H9 (cell line): ENCODE measurements around the gene FXYD7. TPM values are rescaled to one million over a fixed set of nuclear protein-coding genes. Genes with fewer than 3 reads are reported as not detected.

Experiments used
- DNase-seq: peaks from one replicate; pipeline ENCODE4 v3.0.0-alpha.2; 2017
- H2AFZ ChIP-seq: one replicate; pipeline ENCODE4 v1.6.1; 2013; ENCODE audit warnings: mild to moderate bottlenecking, low read length, control low read depth, moderate library complexity
- H2AK5ac ChIP-seq: 2 replicates; pipeline ENCODE4 v1.6.1; 2013; ENCODE audit warnings: low read length, control low read depth, mixed read lengths; ENCODE audit not compliant: insufficient read length
- H2BK120ac ChIP-seq: one replicate; pipeline ENCODE4 v1.6.1; 2013; ENCODE audit warnings: low read depth, mild to moderate bottlenecking, low read length, control low read depth, inconsistent platforms; ENCODE audit not compliant: poor library complexity, severe bottlenecking
- H2BK12ac ChIP-seq: 2 replicates; pipeline ENCODE4 v1.6.1; 2013; ENCODE audit warnings: low read length, control low read depth, mixed read lengths, low read depth; ENCODE audit not compliant: insufficient read length
- H2BK15ac ChIP-seq: 2 replicates; pipeline ENCODE4 v1.6.1; 2013; ENCODE audit warnings: low read depth, low read length, control low read depth
- H2BK20ac ChIP-seq: one replicate; pipeline ENCODE4 v1.6.1; 2013; ENCODE audit warnings: low read depth, mild to moderate bottlenecking, low read length, control low read depth, inconsistent platforms; ENCODE audit not compliant: poor library complexity, severe bottlenecking
- H2BK5ac ChIP-seq: 2 replicates; pipeline ENCODE4 v1.6.1; 2013; ENCODE audit warnings: low read length, control low read depth, mixed read lengths; ENCODE audit not compliant: insufficient read length
- H3K14ac ChIP-seq: 2 replicates; pipeline ENCODE4 v1.6.1; 2013; ENCODE audit warnings: low read length, control low read depth; ENCODE audit not compliant: insufficient read depth
- H3K18ac ChIP-seq: 2 replicates; pipeline ENCODE4 v1.6.1; 2013; ENCODE audit warnings: low read depth, mild to moderate bottlenecking, mixed read lengths, low read length, control low read depth; ENCODE audit not compliant: insufficient read length
- H3K23ac ChIP-seq: 2 replicates; pipeline ENCODE4 v1.6.1; 2013; ENCODE audit warnings: low read length, control low read depth, mixed read lengths, low read depth; ENCODE audit not compliant: insufficient read length
- H3K23me2 ChIP-seq: 2 replicates; pipeline ENCODE4 v1.6.1; 2013; ENCODE audit warnings: low read depth, mild to moderate bottlenecking, mixed read lengths, low read length, control low read depth; ENCODE audit not compliant: insufficient read length, poor library complexity, severe bottlenecking
- H3K27ac ChIP-seq: 2 replicates; pipeline ENCODE4 v1.5.1; 2013; ENCODE audit warnings: low read length, control low read depth, mixed read lengths, low read depth; ENCODE audit not compliant: insufficient read length
- H3K27me3 ChIP-seq: 2 replicates; pipeline ENCODE4 v1.6.1; 2013; ENCODE audit warnings: low read length, control low read depth, inconsistent platforms; ENCODE audit not compliant: insufficient read depth
- H3K4ac ChIP-seq: 2 replicates; pipeline ENCODE4 v1.6.1; 2013; ENCODE audit warnings: low read depth, mild to moderate bottlenecking, control low read depth, inconsistent platforms, low read length, moderate library complexity
- H3K4me1 ChIP-seq: 2 replicates; pipeline ENCODE4 v1.6.1; 2013; ENCODE audit warnings: low read length, control low read depth, inconsistent platforms; ENCODE audit not compliant: insufficient read depth
- H3K4me2 ChIP-seq: 2 replicates; pipeline ENCODE4 v1.6.1; 2013; ENCODE audit warnings: low read length, control low read depth, mixed read lengths; ENCODE audit not compliant: insufficient read length, insufficient read depth
- H3K56ac ChIP-seq: 2 replicates; pipeline ENCODE4 v1.6.1; 2013; ENCODE audit warnings: low read depth, mild to moderate bottlenecking, mixed read lengths, low read length, control low read depth; ENCODE audit not compliant: insufficient read length
- H3K79me1 ChIP-seq: 2 replicates; pipeline ENCODE4 v1.6.1; 2013; ENCODE audit warnings: low read depth, mild to moderate bottlenecking, moderate library complexity, low read length, control low read depth, inconsistent platforms; ENCODE audit not compliant: insufficient read depth, poor library complexity, severe bottlenecking
- H3K79me2 ChIP-seq: 2 replicates; pipeline ENCODE4 v1.6.1; 2013; ENCODE audit warnings: low read length, control low read depth, inconsistent platforms; ENCODE audit not compliant: insufficient read depth
- H3K9ac ChIP-seq: 2 replicates; pipeline ENCODE4 v1.6.1; 2013; ENCODE audit warnings: low read length, control low read depth, mixed read lengths; ENCODE audit not compliant: insufficient read length; ENCODE audit errors: extremely low read depth
- H3K9me3 ChIP-seq: one replicate; pipeline ENCODE4 v1.6.1; 2013; ENCODE audit warnings: low read depth, low read length, inconsistent platforms; ENCODE audit not compliant: control insufficient read depth
- H3T11ph ChIP-seq: one replicate; pipeline ENCODE4 v1.6.1; 2013; ENCODE audit warnings: mild to moderate bottlenecking, low read length, control low read depth, inconsistent platforms
- H4K20me1 ChIP-seq: one replicate; pipeline ENCODE4 v1.6.1; 2013; ENCODE audit not compliant: control insufficient read depth, insufficient read length, insufficient read depth
- H4K5ac ChIP-seq: 2 replicates; pipeline ENCODE4 v1.6.1; 2013; ENCODE audit warnings: low read depth, mild to moderate bottlenecking, mixed read lengths, low read length, control low read depth; ENCODE audit not compliant: insufficient read length
- H4K8ac ChIP-seq: replicated peaks from 2 replicates; pipeline ENCODE4 v1.6.1; 2013; ENCODE audit warnings: low read length, control low read depth, mixed read lengths, low read depth; ENCODE audit not compliant: insufficient read length
- H4K91ac ChIP-seq: 2 replicates; pipeline ENCODE4 v1.6.1; 2013; ENCODE audit warnings: low read depth, mild to moderate bottlenecking, moderate library complexity, mixed read lengths, low read length, control low read depth; ENCODE audit not compliant: insufficient read length
- H3K27ac Mint-ChIP-seq, 3 experiments: 2 replicates in 2 of 3; 3 replicates in 1 of 3; pipeline ENCODE4 v1.8.0; 2020 to 2021; ENCODE audit warnings: mixed read lengths in 3 of 3, mild to moderate bottlenecking in 1 of 3, moderate library complexity in 1 of 3
- H3K27me3 Mint-ChIP-seq: 2 replicates; pipeline ENCODE4 v1.8.0; 2021; ENCODE audit warnings: low read depth, mild to moderate bottlenecking, moderate library complexity, mixed read lengths
- H3K36me3 Mint-ChIP-seq, 3 experiments: 2 replicates in 2 of 3; 3 replicates in 1 of 3; pipeline ENCODE4 v1.8.0; 2020 to 2021; ENCODE audit warnings: low read depth in 3 of 3, mixed read lengths in 3 of 3; ENCODE audit not compliant: insufficient read depth in 1 of 3
- H3K4me1 Mint-ChIP-seq, 2 experiments: 2 replicates each; pipeline ENCODE4 v1.8.0; 2020; ENCODE audit warnings: mixed read lengths in 2 of 2
- H3K4me3 Mint-ChIP-seq, 2 experiments: 2 replicates in 1 of 2; 3 replicates in 1 of 2; pipeline ENCODE4 v1.8.0; 2020 to 2021; ENCODE audit warnings: mild to moderate bottlenecking in 2 of 2, mixed read lengths in 2 of 2, moderate library complexity in 1 of 2
- H3K9me3 Mint-ChIP-seq, 2 experiments: 2 replicates in 1 of 2; 3 replicates in 1 of 2; pipeline ENCODE4 v1.8.0; 2020; ENCODE audit warnings: mild to moderate bottlenecking in 2 of 2, mixed read lengths in 2 of 2, moderate library complexity in 1 of 2
- WGBS: extraction: QIAGEN DNeasy Blood & Tissue Kit; methylation state at CpG from one replicate; pipeline ENCODE4 v1.1.7; 2013; ENCODE audit warnings: missing lambda C conversion rate, low lambda C conversion rate, mixed read lengths; ENCODE audit not compliant: insufficient read length; ENCODE audit errors: extremely low coverage; 5-methylcytosine and 5-hydroxymethylcytosine counted together
- total RNA-seq: library from RNA; stranded (reverse); gene quantifications from 2 replicates; pipeline ENCODE4 v1.2.1, GENCODE V29; 2021
- TF ChIP-seq, protein P1 (sequence below): fragments of 200-600 bp; sonication (generic); conservative IDR thresholded peaks from 3 replicates; pipeline ENCODE4 v1.8.0; 2021; ENCODE audit warnings: antibody characterized with exemption, mild to moderate bottlenecking

Gene FXYD7
- total RNA-seq, 1 experiment from 2014 or later = 9.0 TPM

DNA sequence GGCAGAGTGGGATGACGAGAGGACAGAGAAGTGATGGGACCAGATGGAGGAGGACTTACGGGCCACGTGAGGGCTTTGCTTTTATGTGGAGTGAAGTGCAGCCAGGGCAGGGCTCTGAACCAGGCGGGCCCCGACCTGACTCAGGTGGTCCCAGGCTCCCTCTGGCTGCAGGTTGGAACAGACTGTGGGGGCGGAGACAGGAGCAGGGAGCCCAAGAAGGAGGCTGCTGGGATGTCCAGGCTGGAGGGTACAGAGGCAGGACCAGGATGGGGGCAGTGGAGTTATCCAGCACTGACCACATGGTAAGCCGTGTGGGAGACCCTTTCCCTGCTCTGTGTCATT lies 13.6 kb downstream of the FXYD7 start:
- H3K56ac ChIP-seq = no peak overlapping the region
- TF ChIP-seq, protein P1, sequence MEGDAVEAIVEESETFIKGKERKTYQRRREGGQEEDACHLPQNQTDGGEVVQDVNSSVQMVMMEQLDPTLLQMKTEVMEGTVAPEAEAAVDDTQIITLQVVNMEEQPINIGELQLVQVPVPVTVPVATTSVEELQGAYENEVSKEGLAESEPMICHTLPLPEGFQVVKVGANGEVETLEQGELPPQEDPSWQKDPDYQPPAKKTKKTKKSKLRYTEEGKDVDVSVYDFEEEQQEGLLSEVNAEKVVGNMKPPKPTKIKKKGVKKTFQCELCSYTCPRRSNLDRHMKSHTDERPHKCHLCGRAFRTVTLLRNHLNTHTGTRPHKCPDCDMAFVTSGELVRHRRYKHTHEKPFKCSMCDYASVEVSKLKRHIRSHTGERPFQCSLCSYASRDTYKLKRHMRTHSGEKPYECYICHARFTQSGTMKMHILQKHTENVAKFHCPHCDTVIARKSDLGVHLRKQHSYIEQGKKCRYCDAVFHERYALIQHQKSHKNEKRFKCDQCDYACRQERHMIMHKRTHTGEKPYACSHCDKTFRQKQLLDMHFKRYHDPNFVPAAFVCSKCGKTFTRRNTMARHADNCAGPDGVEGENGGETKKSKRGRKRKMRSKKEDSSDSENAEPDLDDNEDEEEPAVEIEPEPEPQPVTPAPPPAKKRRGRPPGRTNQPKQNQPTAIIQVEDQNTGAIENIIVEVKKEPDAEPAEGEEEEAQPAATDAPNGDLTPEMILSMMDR = no peak
- H3K4me3 Mint-ChIP-seq = peak overlapping the region; percentile 13 to 97
- H3K9ac ChIP-seq = no peak overlapping the region
- peaks cover 35 to 45% (median 39%) of the 10 kb centered on the region in 3 experiments; a peak in 6 of 7 replicates for H3K36me3 Mint-ChIP-seq
- H2BK20ac ChIP-seq = no peak overlapping the region
- no peaks in the 10 kb centered on the region; the same call in 1 of the 2 replicates for H3K79me2 ChIP-seq
- H3T11ph ChIP-seq = no peak overlapping the region
- H2BK12ac ChIP-seq = no peak overlapping the region
- H3K4me1 ChIP-seq = no peaks in the 10 kb centered on the region
- H3K79me1 ChIP-seq = no peaks in the 10 kb centered on the region
- no peak overlapping the region for H2BK5ac ChIP-seq
- H2AFZ ChIP-seq = no peak overlapping the region
- no peak overlapping the region for H3K18ac ChIP-seq
- no peak overlapping the region for H3K23ac ChIP-seq
- no peak for DNase-seq
- no peak overlapping the region for H2BK120ac ChIP-seq
- H4K91ac ChIP-seq = no peak overlapping the region
- no peaks in the 10 kb centered on the region for H3K9me3 ChIP-seq
- H3K14ac ChIP-seq = no peak overlapping the region
- H2BK15ac ChIP-seq = no peak overlapping the region
- H3K4me1 Mint-ChIP-seq = peaks cover 32 to 40% of the 10 kb centered on the region in 2 experiments
- H3K27me3 ChIP-seq = no peaks in the 10 kb centered on the region
- no CpG with 5 or more reads among the region's 7 CpGs for WGBS
- peaks cover 19% of the 10 kb centered on the region for H3K23me2 ChIP-seq
- no peak overlapping the region for H4K5ac ChIP-seq
- H3K27ac ChIP-seq = no peak overlapping the region
- H4K8ac ChIP-seq = no peak overlapping the region
- H3K27me3 Mint-ChIP-seq = peaks cover 2% of the 10 kb centered on the region; the same call in 1 of the 2 replicates
- no peak overlapping the region for H3K27ac Mint-ChIP-seq
- H2AK5ac ChIP-seq = no peak overlapping the region
- H3K9me3 Mint-ChIP-seq = peaks cover 0 to 2% of the 10 kb centered on the region in 2 experiments; a peak in 3 of 5 replicates
- no peak overlapping the region for H3K4ac ChIP-seq
- no peaks in the 10 kb centered on the region for H4K20me1 ChIP-seq
- no peak overlapping the region for H3K4me2 ChIP-seq
